A549 (cell line): ENCODE results near the gene DMPK.

ENCODE experiments used
- MAZ ChIP-seq: fragments of 150-350 bp; IDR thresholded peaks from 2 replicates; pipeline ENCODE4 v1.6.1; 2014; ENCODE audit warnings: antibody characterized with exemption, low read depth, low read length, borderline replicate concordance
- POLR2AphosphoS2 ChIP-seq: conservative IDR thresholded peaks from 2 replicates; pipeline ENCODE4 v1.6.1; 2012; ENCODE audit warnings: low read length, improper control_type of control experiment, inconsistent platforms
- TF ChIP-seq, protein P1 (sequence below): fragments of >200 bp; sonication (Bioruptor Twin); formaldehyde crosslinking; IDR thresholded peaks from 3 replicates; pipeline ENCODE4 v1.5.1; 2016

GRCh38 chr19:45828945-45829344 lies 46.7 kb upstream of the DMPK start:
- TF ChIP-seq POLR2AphosphoS2 (no peak), MAZ (no peak)
- TF ChIP-seq, protein P1, sequence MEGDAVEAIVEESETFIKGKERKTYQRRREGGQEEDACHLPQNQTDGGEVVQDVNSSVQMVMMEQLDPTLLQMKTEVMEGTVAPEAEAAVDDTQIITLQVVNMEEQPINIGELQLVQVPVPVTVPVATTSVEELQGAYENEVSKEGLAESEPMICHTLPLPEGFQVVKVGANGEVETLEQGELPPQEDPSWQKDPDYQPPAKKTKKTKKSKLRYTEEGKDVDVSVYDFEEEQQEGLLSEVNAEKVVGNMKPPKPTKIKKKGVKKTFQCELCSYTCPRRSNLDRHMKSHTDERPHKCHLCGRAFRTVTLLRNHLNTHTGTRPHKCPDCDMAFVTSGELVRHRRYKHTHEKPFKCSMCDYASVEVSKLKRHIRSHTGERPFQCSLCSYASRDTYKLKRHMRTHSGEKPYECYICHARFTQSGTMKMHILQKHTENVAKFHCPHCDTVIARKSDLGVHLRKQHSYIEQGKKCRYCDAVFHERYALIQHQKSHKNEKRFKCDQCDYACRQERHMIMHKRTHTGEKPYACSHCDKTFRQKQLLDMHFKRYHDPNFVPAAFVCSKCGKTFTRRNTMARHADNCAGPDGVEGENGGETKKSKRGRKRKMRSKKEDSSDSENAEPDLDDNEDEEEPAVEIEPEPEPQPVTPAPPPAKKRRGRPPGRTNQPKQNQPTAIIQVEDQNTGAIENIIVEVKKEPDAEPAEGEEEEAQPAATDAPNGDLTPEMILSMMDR: no peak
